A673 (cell line): ENCODE results near the gene DPH2. TPM values are rescaled to one million over a fixed set of nuclear protein-coding genes. Genes with fewer than 3 reads are reported as not detected.

ENCODE experiments used
- BruUV-seq: library from RNA; stranded (reverse); fragments of 400-500 nt; replicated peaks from 2 replicates; lab custom pipeline; 2021; lab: Mats Ljungman, UMichigan
- CTCF ChIA-PET: fragments of 300-600 bp; sonication (Branson Sonifier 250); formaldehyde crosslinking; loops from one replicate; lab custom pipeline; 2022; ENCODE audit warnings: antibody characterized with exemption; lab: Charles Lee
- POLR2A ChIA-PET: fragments of 300-600 bp; sonication (Branson Sonifier 250); formaldehyde crosslinking; loops from one replicate; lab custom pipeline; 2022; ENCODE audit warnings: antibody characterized with exemption; ENCODE audit not compliant: low non-redundant PET; lab: Charles Lee
- DNase-seq: peaks from one replicate; pipeline ENCODE4 v3.0.0-alpha.2; 2015; ENCODE audit warnings: low spot score
- H3K27ac ChIP-seq: fragments of 200-600 bp; sonication (generic); 2 replicates; pipeline ENCODE4 v1.5.1; 2016; ENCODE audit warnings: mixed run types, low read depth, mild to moderate bottlenecking, mixed read lengths, antibody characterized with exemption, low read length; ENCODE audit not compliant: poor library complexity, severe bottlenecking
- H3K27me3 ChIP-seq: fragments of 200-600 bp; sonication (generic); replicated peaks from 2 replicates; pipeline ENCODE4 v1.6.1; 2017; ENCODE audit warnings: mixed run types, low read depth, mild to moderate bottlenecking, mixed read lengths, antibody characterized with exemption, low read length; ENCODE audit not compliant: insufficient read depth, poor library complexity
- H3K36me3 ChIP-seq: fragments of 200-600 bp; sonication (generic); 2 replicates; pipeline ENCODE4 v1.6.1; 2016; ENCODE audit warnings: mixed run types, mild to moderate bottlenecking, mixed read lengths, antibody characterized with exemption, low read length; ENCODE audit not compliant: insufficient read depth, poor library complexity, severe bottlenecking
- H3K4me1 ChIP-seq: fragments of 200-600 bp; sonication (generic); 2 replicates; pipeline ENCODE4 v1.6.1; 2017; ENCODE audit warnings: mixed run types, mild to moderate bottlenecking, mixed read lengths, antibody characterized with exemption, low read length; ENCODE audit not compliant: insufficient read depth, poor library complexity, severe bottlenecking
- H3K4me3 ChIP-seq: fragments of 200-600 bp; sonication (generic); 2 replicates; pipeline ENCODE4 v1.5.1; 2016; ENCODE audit warnings: low read depth, mixed run types, mild to moderate bottlenecking, mixed read lengths, low read length; ENCODE audit not compliant: poor library complexity, severe bottlenecking
- H3K9me3 ChIP-seq: fragments of 200-600 bp; sonication (generic); 2 replicates; pipeline ENCODE4 v1.6.1; 2016; ENCODE audit warnings: mixed run types, low read depth, mild to moderate bottlenecking, mixed read lengths, antibody characterized with exemption, low read length; ENCODE audit not compliant: poor library complexity, severe bottlenecking
- CTCF ChIP-seq: fragments of 300-800, 200-600 bp; sonication (generic); conservative IDR thresholded peaks from 2 replicates; pipeline ENCODE4 v1.5.1; 2017; ENCODE audit warnings: low read depth, mild to moderate bottlenecking, antibody characterized with exemption, low read length, moderate library complexity, mixed read lengths
- EZH2 ChIP-seq: fragments of 200-600 bp; sonication (generic); IDR thresholded peaks from 2 replicates; pipeline ENCODE4 v1.6.1; 2017; ENCODE audit warnings: borderline replicate concordance, low read depth, mild to moderate bottlenecking, mixed read lengths, antibody characterized with exemption, low read length; ENCODE audit not compliant: poor library complexity, severe bottlenecking
- intact Hi-C: fragments of 100-400 bp; cut with micrococcal nuclease; formaldehyde crosslinking; loops from one replicate; pipeline ENCODE4 v1.10.0; 2022; ENCODE audit not compliant: unreplicated experiment
- total RNA-seq: library from RNA; stranded (reverse); gene quantifications from 2 replicates; pipeline ENCODE4 v1.2.3, GENCODE V29; 2021

Gene DPH2
- total RNA-seq, 1 experiment from 2014 or later, result 52.8 TPM

GRCh38 chr1:43965316-43965715, 4.5 kb upstream of the DPH2 start:
- no TSS peak for BruUV-seq
- ChIA-PET POLR2A (no interaction called here), CTCF (no interaction called here)
- H3K4me1 ChIP-seq, result no peaks in the 10 kb centered on the region
- no peak overlapping the region for H3K27ac ChIP-seq
- TF ChIP-seq EZH2 (no peak), CTCF (no peak)
- peaks cover 5% of the 10 kb centered on the region for H3K36me3 ChIP-seq
- no peaks in the 10 kb centered on the region for H3K27me3 ChIP-seq
- no peak for DNase-seq
- no peaks in the 10 kb centered on the region for H3K9me3 ChIP-seq
- H3K4me3 ChIP-seq, result no peak overlapping the region
- intact Hi-C loops, result no loop called here

GRCh38 chr1:43968348-43968948, 1.4 kb upstream of the DPH2 start:
- POLR2A ChIA-PET, result no interaction called here

GRCh38 chr1:43969416-43969745, 429 bp upstream of the DPH2 start:
- intact Hi-C loops, result no loop called here
- H3K27me3 ChIP-seq, result no peaks in the 10 kb centered on the region
- no peaks in the 10 kb centered on the region for H3K9me3 ChIP-seq
- no peaks in the 10 kb centered on the region for H3K4me1 ChIP-seq
- H3K27ac ChIP-seq, result no peak overlapping the region
- H3K36me3 ChIP-seq, result no peaks in the 10 kb centered on the region
- ChIA-PET CTCF (no interaction called here), POLR2A (interaction anchor here (0.7 kb wide), 1 partner anchor 9 kb away, joined by 3 read pairs; no protein-coding TSS in a partner anchor)
- BruUV-seq, result no TSS peak
- DNase-seq, result no peak
- TF ChIP-seq CTCF (no peak), EZH2 (no peak)
- H3K4me3 ChIP-seq, result peak overlapping the region; percentile 93

More at GRCh38 chr1:43968348-43968948, 1.4 kb upstream of the DPH2 start:
- DNase-seq, result no peak
- Histone ChIP-seq H3K4me3 (no peak overlapping the region), H3K27ac (no peak overlapping the region), H3K4me1 (no peaks in the 10 kb centered on the region), H3K27me3 (no peaks in the 10 kb centered on the region), H3K9me3 (no peaks in the 10 kb centered on the region), H3K36me3 (no peaks in the 10 kb centered on the region)
- no TSS peak for BruUV-seq
- intact Hi-C loops, result no loop called here
- CTCF ChIA-PET, result no interaction called here
- TF ChIP-seq EZH2, result no peak
- no peak for TF ChIP-seq CTCF
